Measurements from ENCODE around the gene HS6ST2. TPM values are rescaled to one million over a fixed set of nuclear protein-coding genes. Genes with fewer than 3 reads are reported as not detected.

HS6ST2 gene
- total RNA-seq, 1 donor from 2014 or later = not detected

Other genes with a start within 250 kb of the HS6ST2 start
- not detected for gene USP26, start 138.5 kb upstream of the HS6ST2 start, total RNA-seq

Measured in left lobe of liver (tissue), 1 donor.